ENCODE results near the gene CNOT6L. TPM values are rescaled to one million over a fixed set of nuclear protein-coding genes. Genes with fewer than 3 reads are reported as not detected.

CNOT6L gene
- total RNA-seq, 2 donors from 2014 or later: 142 to 160 TPM

DNA sequence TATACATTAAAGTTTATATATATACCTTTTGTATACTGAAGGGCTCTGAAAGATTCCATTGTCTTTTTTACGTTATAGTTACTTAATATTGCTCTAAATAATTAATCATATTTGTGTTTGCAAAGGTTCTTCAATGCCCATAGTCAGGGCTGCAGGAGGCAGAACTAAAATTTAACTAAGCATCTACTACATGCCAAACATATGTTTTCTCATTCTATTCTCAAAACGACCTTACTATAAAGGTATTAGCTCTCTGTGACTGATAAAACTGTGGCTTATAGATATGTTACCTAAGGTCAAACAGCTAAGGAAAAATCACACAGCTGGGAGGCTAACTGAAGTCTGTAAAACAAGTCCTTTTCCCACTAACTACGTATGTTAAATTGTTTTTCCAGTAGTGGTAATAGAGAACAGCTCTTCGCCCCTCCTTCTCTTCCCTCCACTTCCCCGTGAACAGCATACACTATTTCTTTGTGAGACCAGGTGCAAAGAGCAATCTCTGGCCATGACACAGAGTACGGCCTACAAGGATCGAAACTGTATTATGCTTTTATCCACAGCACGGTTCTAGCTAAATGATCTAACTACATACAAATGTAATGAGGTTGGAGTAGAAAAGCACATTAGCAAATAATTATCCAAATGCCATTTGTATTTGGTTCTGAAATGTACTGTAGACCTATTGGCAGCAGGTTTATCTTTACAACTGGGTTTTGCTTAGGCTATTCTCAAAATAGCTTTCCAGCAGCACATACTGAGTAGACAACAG, 1.7 kb downstream of the CNOT6L start:
- peak overlapping the region; percentile 99 for H3K4me3 Mint-ChIP-seq
- H3K9me3 ChIP-seq (ENCODE audit: control insufficient read depth, low read length, poor library complexity, severe bottlenecking): no peaks in the 10 kb centered on the region
- H3K27ac Mint-ChIP-seq: peak overlapping the region; percentile 99
- H3K27me3 Mint-ChIP-seq: no peaks in the 10 kb centered on the region
- no peak for DNase-seq
- peaks cover 14% of the 10 kb centered on the region for H3K36me3 Mint-ChIP-seq (ENCODE audit: low read depth)
- no peak for ATAC-seq
- H3K4me1 Mint-ChIP-seq: peaks cover 65% of the 10 kb centered on the region

DNA sequence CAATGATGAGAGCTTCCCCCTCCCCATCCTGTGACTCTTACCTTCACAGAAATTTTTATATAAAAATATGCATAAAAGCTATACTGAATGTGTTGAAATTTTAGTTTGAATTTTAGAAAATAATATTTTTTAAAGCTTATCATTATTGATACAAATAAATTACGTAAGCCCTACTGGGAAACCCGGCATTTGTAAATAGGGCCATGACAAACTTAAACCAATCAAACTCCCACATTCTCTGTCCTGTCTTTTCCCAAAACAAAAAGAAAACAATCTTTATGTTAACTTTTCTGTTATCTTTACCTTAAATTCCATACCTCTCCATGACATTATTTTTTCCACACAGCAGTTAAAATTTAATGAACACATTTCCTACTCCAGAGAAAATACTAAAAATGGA, 2.6 kb downstream of the CNOT6L start:
- H3K36me3 Mint-ChIP-seq (ENCODE audit: low read depth): peaks cover 14% of the 10 kb centered on the region
- no peak for DNase-seq
- H3K27me3 Mint-ChIP-seq: no peaks in the 10 kb centered on the region
- no peak for ATAC-seq
- H3K27ac Mint-ChIP-seq: no peak overlapping the region
- peak overlapping the region; percentile 63 for H3K4me3 Mint-ChIP-seq
- H3K4me1 Mint-ChIP-seq: peaks cover 59% of the 10 kb centered on the region
- no peaks in the 10 kb centered on the region for H3K9me3 ChIP-seq (ENCODE audit: control insufficient read depth, low read length, poor library complexity, severe bottlenecking)

DNA sequence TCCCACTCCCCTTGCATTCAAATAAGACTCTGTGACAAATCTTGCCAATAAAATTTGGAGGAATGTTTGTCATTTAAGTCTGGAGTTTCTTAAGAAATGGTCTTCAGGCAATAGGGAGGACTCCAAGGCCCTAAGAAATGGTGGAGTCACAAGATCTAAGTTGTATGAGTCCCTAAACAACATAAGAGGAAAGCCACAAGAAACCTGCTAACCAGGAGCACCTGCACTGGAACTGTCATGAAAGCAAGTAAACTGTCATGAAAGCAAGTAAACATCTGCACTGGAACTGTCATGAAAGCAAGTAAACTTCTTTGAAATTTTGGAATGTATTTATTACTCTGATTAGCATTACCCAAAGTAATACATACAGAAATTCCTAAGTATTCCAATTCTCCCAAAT, 3.5 kb downstream of the CNOT6L start:
- no peak for ATAC-seq
- Mint-ChIP-seq H3K4me3 (peak overlapping the region; percentile 83), H3K27me3 (no peaks in the 10 kb centered on the region), H3K36me3 (ENCODE audit: low read depth) (peaks cover 16% of the 10 kb centered on the region), H3K4me1 (peaks cover 59% of the 10 kb centered on the region), H3K27ac (peak overlapping the region; percentile 70)
- no peaks in the 10 kb centered on the region for H3K9me3 ChIP-seq (ENCODE audit: control insufficient read depth, low read length, poor library complexity, severe bottlenecking)
- DNase-seq: no peak

DNA sequence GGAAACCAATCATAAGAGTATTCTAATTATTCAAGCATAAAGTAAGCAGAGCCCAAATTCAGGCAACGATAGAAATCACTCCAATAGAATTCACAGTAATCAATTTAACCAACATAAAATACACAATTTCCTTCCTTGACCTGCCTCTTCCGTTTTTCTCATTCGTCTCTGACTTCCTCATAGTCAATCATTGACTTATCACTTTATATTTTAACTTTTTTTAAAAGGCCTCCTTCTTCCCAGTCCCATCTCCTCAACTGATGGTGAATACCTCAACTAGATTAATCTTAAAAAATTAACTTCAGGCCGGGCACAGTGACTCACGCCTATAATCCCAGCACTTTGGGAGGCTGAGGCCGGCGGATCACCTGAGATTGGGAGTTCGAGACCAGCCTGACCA, 13.3 kb downstream of the CNOT6L start:
- peak overlapping the region; percentile 46 for H3K4me3 Mint-ChIP-seq
- DNase-seq: no peak
- no peaks in the 10 kb centered on the region for H3K27me3 Mint-ChIP-seq
- peaks cover 50% of the 10 kb centered on the region for H3K4me1 Mint-ChIP-seq
- peaks cover 6% of the 10 kb centered on the region for H3K36me3 Mint-ChIP-seq (ENCODE audit: low read depth)
- H3K9me3 ChIP-seq (ENCODE audit: control insufficient read depth, low read length, poor library complexity, severe bottlenecking): no peaks in the 10 kb centered on the region
- no peak for ATAC-seq
- H3K27ac Mint-ChIP-seq: peak overlapping the region; percentile 88

DNA sequence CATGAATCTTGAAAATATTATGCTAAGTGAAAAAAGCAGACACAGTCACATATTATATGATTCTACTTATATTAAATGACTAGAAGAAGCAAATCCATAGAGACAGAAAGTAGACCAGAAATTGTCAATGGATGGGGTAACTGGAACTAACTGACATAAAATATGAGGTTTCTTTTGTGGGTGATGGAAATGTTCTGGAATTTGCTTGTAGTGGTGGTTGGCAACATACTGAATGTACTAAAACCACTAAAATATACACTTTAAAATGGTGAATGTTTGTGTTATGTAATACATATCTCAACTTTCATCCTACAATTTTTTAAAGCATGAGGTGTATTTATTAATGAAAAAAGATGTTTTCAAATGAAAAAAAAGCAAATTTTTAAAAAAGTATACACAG, 14.7 kb downstream of the CNOT6L start:
- H3K4me1 Mint-ChIP-seq: peaks cover 53% of the 10 kb centered on the region

DNA sequence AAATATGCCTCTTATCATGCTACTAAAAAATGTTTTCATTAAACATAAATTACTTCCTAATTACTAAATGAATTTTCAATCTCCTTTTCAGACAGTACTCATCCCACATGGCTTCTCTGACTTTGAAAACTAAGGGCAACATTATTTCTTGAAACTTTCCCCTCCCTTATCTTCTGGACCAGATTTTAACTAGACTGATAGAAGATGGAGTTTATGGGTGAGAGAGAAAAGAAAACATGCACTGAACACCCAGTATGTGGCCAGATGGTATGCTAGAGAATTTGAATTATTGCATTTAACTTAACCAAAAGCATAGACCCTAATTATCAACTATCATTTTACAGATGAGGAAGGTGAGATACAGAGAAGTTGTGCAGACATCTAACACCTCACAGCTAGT, 16.8 kb downstream of the CNOT6L start:
- ATAC-seq (no peak), DNase-seq (no peak)
- H3K4me3 Mint-ChIP-seq: peak overlapping the region; percentile 52
- no peaks in the 10 kb centered on the region for H3K27me3 Mint-ChIP-seq
- peaks cover 55% of the 10 kb centered on the region for H3K4me1 Mint-ChIP-seq
- H3K36me3 Mint-ChIP-seq (ENCODE audit: low read depth): peaks cover 2% of the 10 kb centered on the region
- peak overlapping the region; percentile 88 for H3K27ac Mint-ChIP-seq
- no peaks in the 10 kb centered on the region for H3K9me3 ChIP-seq (ENCODE audit: control insufficient read depth, low read length, poor library complexity, severe bottlenecking)

More for the DNA sequence above, 14.7 kb downstream of the CNOT6L start:
- H3K27me3 Mint-ChIP-seq: no peaks in the 10 kb centered on the region
- H3K36me3 Mint-ChIP-seq (ENCODE audit: low read depth): peaks cover 4% of the 10 kb centered on the region
- ATAC-seq (no peak), DNase-seq (no peak)
- no peak overlapping the region for H3K4me3 Mint-ChIP-seq
- H3K27ac Mint-ChIP-seq: peak overlapping the region; percentile 88
- no peaks in the 10 kb centered on the region for H3K9me3 ChIP-seq (ENCODE audit: control insufficient read depth, low read length, poor library complexity, severe bottlenecking)

DNA sequence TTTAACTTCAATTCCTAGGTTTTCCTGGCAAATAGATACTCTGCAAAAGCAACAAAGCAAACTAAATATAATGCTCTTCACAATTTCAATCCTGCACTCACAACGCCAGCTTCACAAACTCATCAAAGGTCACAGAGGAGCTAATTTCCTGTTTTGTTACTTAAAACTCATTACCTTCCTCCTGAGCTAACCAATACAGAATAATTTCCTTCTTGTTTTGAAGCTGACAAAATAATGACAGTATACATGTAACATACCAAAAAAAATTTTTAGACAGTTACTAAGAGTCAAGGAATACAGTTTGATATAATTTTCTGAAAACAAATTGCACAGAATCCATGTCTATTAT, 17.9 kb downstream of the CNOT6L start:
- no peaks in the 10 kb centered on the region for H3K9me3 ChIP-seq (ENCODE audit: control insufficient read depth, low read length, poor library complexity, severe bottlenecking)
- Mint-ChIP-seq H3K4me1 (peaks cover 58% of the 10 kb centered on the region), H3K27ac (peak overlapping the region; percentile 88), H3K27me3 (no peaks in the 10 kb centered on the region), H3K36me3 (ENCODE audit: low read depth) (no peaks in the 10 kb centered on the region), H3K4me3 (peak overlapping the region; percentile 73)
- DNase-seq (no peak), ATAC-seq (peak; percentile 72)

DNA sequence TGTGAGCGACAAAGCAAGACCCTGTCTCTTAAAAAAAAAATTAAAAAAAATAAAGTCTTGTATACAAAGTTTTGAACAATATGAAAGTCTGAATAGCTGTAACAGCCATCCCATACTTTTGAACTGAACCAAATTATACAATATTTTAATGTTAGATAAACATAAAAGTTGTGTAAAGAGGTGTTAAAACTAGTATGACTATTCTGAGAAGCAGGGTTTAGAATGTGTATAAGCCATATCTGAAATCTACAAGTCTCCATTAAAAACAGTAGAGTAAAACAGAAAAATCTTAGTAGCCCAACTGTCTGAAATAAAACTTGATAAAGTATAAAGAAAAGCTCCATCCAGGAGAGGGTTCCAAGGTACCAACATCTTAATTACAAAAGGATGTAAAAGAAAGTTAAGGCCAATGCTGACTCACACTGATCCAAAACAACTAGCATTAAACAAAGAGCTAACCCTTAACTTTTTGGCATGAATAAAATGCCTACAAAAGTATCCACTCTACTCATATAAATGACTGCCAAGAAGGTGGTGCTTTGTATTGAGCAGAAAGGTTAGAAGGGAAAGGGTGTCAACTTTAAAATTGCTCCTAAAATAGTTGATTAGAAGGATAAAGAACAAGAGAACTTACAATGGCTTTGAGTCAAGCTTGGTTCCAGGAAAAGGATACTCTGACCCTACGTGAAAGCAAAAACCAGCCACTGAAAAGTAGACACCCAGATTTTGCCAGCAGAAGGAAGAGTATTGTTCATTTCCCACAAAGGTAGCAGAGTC, 18.5 kb downstream of the CNOT6L start:
- no peaks in the 10 kb centered on the region for H3K9me3 ChIP-seq (ENCODE audit: control insufficient read depth, low read length, poor library complexity, severe bottlenecking)
- H3K27me3 Mint-ChIP-seq: no peaks in the 10 kb centered on the region
- peak; percentile 24 for ATAC-seq
- peaks cover 54% of the 10 kb centered on the region for H3K4me1 Mint-ChIP-seq
- H3K4me3 Mint-ChIP-seq: peak overlapping the region; percentile 73
- H3K36me3 Mint-ChIP-seq (ENCODE audit: low read depth): no peaks in the 10 kb centered on the region
- peak overlapping the region; percentile 88 for H3K27ac Mint-ChIP-seq
- DNase-seq: no peak

DNA sequence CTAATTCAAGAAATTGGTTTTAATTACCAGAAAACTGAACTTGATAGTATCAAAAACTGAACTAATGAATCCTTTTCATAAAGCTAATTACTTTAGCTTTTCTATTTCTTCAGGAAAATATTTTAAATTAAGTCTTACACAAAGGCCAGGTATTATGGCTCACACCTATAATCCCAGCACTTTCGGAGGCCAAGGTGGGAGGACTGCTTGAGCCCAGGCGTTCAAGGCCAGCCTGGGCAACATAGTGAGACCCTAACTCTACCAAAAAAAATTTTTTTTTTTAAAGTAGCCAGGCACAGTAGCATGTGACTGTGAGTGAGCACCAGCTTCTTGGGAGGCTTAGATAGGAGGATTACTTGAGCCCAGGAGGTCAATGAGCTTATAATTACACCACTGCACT, 19.1 kb downstream of the CNOT6L start:
- DNase-seq (no peak), ATAC-seq (no peak)
- Mint-ChIP-seq H3K4me1 (peaks cover 50% of the 10 kb centered on the region), H3K36me3 (ENCODE audit: low read depth) (no peaks in the 10 kb centered on the region), H3K4me3 (no peak overlapping the region), H3K27me3 (no peaks in the 10 kb centered on the region), H3K27ac (peak overlapping the region; percentile 78)
- H3K9me3 ChIP-seq (ENCODE audit: control insufficient read depth, low read length, poor library complexity, severe bottlenecking): peaks cover 3% of the 10 kb centered on the region

DNA sequence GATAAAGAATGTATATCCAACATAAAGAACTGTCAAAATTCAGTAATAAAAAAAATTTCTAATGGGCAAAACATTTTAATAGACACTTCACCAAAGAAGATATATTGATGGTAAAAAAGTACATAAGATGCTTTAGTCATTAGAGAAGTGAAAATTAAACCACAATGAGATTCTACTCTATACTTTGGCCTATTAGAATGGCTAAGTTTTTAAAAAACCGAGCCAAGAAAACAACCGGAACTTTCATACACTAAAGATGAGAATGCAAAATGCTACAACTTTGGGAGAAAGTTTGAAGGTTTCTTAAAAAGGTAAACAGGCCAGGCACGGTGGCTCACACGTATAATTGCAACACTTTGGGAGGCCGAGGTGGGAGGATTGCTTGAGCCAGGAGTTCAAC, 20.8 kb downstream of the CNOT6L start:
- ATAC-seq (no peak), DNase-seq (no peak)
- H3K27me3 Mint-ChIP-seq: no peaks in the 10 kb centered on the region
- H3K27ac Mint-ChIP-seq: peak overlapping the region; percentile 78
- peaks cover 3% of the 10 kb centered on the region for H3K9me3 ChIP-seq (ENCODE audit: control insufficient read depth, low read length, poor library complexity, severe bottlenecking)
- peaks cover 52% of the 10 kb centered on the region for H3K4me1 Mint-ChIP-seq
- H3K36me3 Mint-ChIP-seq (ENCODE audit: low read depth): peaks cover 2% of the 10 kb centered on the region
- H3K4me3 Mint-ChIP-seq: peak overlapping the region; percentile 45

DNA sequence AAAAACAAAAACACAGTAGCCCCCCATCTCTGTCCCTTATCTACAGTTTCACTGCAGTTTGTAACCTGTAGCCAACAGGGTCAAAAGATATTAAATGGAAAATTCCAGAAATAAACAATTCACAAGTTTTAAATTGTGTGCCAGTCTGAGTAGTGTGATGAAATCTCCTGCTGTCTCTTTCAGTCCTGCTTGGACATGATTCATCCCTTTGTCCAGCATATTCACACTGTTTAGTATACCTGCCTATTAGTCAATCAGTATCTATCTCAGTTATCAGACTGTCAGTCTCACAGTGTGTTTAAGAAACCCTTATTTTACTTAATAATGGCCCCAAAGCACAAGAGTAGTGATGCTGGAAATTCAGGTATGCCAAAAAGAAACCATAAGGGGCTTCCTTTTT, 21.9 kb downstream of the CNOT6L start:
- Mint-ChIP-seq H3K4me3 (peak overlapping the region; percentile 52), H3K27ac (peak overlapping the region; percentile 90), H3K36me3 (ENCODE audit: low read depth) (peaks cover 2% of the 10 kb centered on the region), H3K27me3 (no peaks in the 10 kb centered on the region), H3K4me1 (peaks cover 51% of the 10 kb centered on the region)
- peaks cover 3% of the 10 kb centered on the region for H3K9me3 ChIP-seq (ENCODE audit: control insufficient read depth, low read length, poor library complexity, severe bottlenecking)
- ATAC-seq (no peak), DNase-seq (no peak)

DNA sequence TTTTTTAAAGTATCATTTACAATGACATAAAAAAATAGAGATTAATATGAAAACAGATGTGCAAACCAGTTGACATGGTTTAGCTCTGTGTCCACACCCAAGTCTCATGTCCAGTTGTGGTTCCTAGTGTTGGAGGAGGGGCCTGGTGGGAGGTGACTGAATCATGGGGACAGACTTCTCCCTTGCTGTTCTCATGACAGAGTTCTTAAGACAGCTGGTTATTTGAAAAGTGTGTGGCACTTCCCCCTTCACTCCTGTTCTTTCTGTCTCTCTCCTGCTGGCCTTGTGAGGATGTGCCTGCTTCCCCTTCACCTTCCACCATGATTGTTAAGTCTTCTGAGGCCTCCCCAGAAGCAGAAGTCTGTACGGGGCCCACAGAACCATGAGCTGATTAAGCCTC, 23.8 kb downstream of the CNOT6L start:
- H3K9me3 ChIP-seq (ENCODE audit: control insufficient read depth, low read length, poor library complexity, severe bottlenecking): peaks cover 3% of the 10 kb centered on the region
- Mint-ChIP-seq H3K27ac (peak overlapping the region; percentile 14), H3K27me3 (no peaks in the 10 kb centered on the region), H3K4me3 (peak overlapping the region; percentile 1), H3K36me3 (ENCODE audit: low read depth) (peaks cover 2% of the 10 kb centered on the region), H3K4me1 (peaks cover 47% of the 10 kb centered on the region)
- DNase-seq (no peak), ATAC-seq (no peak)

DNA sequence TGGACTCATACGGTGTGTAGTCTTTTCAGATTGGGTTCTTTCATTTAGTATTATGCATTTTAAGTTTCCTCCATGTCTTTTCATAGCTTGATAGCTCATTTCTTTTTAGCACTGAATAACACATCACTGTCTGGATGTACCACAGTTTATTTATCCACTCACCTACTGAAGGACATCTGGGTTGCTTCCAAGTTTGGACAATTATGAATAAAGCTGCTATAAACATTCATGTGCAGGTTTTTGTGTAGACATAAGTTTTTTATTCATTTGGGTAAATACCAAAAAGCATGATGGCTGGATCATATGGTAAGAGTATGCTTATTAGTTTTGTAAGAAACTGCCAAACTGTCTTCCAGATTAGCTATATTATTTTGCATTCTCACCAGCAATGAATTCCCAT, 29.0 kb downstream of the CNOT6L start:
- Mint-ChIP-seq H3K4me3 (peak overlapping the region; percentile 78), H3K36me3 (ENCODE audit: low read depth) (peaks cover 7% of the 10 kb centered on the region), H3K27me3 (no peaks in the 10 kb centered on the region), H3K27ac (peak overlapping the region; percentile 75), H3K4me1 (peaks cover 39% of the 10 kb centered on the region)
- no peak for DNase-seq
- no peaks in the 10 kb centered on the region for H3K9me3 ChIP-seq (ENCODE audit: control insufficient read depth, low read length, poor library complexity, severe bottlenecking)
- ATAC-seq: no peak

Data from T-helper 17 cell (primary cell).